GM12892 (cell line): ENCODE results near the gene GNA15.

Experiments
- POLR2A ChIP-seq: IDR thresholded peaks from 2 replicates; pipeline ENCODE4 v1.6.1; 2011; ENCODE audit warnings: low read depth, low read length, control low read depth
- POLR2AphosphoS5 ChIP-seq: IDR thresholded peaks from 2 replicates; pipeline ENCODE4 v1.6.1; 2011; ENCODE audit warnings: low read depth, low read length, control low read depth
- TAF1 ChIP-seq: IDR thresholded peaks from 2 replicates; pipeline ENCODE4 v1.6.1; 2011; ENCODE audit warnings: low read depth, mild to moderate bottlenecking, control low read depth, low read length, borderline replicate concordance

GRCh38 chr19:3104708-3104983, 31.2 kb upstream of the GNA15 start:
- no peak for TF ChIP-seq TAF1
- no peak for TF ChIP-seq POLR2A
- no peak for TF ChIP-seq POLR2AphosphoS5
